H9 (cell line): ENCODE data around the gene ENTR1. TPM values are rescaled to one million over a fixed set of nuclear protein-coding genes. Genes with fewer than 3 reads are reported as not detected.

ENCODE experiments used
- DNase-seq: peaks from one replicate; pipeline ENCODE4 v3.0.0-alpha.2; 2017
- H2AFZ ChIP-seq: one replicate; pipeline ENCODE4 v1.6.1; 2013; ENCODE audit warnings: mild to moderate bottlenecking, low read length, control low read depth, moderate library complexity
- H2AK5ac ChIP-seq: 2 replicates; pipeline ENCODE4 v1.6.1; 2013; ENCODE audit warnings: low read length, control low read depth, mixed read lengths; ENCODE audit not compliant: insufficient read length
- H2BK120ac ChIP-seq: one replicate; pipeline ENCODE4 v1.6.1; 2013; ENCODE audit warnings: low read depth, mild to moderate bottlenecking, low read length, control low read depth, inconsistent platforms; ENCODE audit not compliant: poor library complexity, severe bottlenecking
- H2BK12ac ChIP-seq: 2 replicates; pipeline ENCODE4 v1.6.1; 2013; ENCODE audit warnings: low read length, control low read depth, mixed read lengths, low read depth; ENCODE audit not compliant: insufficient read length
- H2BK15ac ChIP-seq: 2 replicates; pipeline ENCODE4 v1.6.1; 2013; ENCODE audit warnings: low read depth, low read length, control low read depth
- H2BK20ac ChIP-seq: one replicate; pipeline ENCODE4 v1.6.1; 2013; ENCODE audit warnings: low read depth, mild to moderate bottlenecking, low read length, control low read depth, inconsistent platforms; ENCODE audit not compliant: poor library complexity, severe bottlenecking
- H2BK5ac ChIP-seq: 2 replicates; pipeline ENCODE4 v1.6.1; 2013; ENCODE audit warnings: low read length, control low read depth, mixed read lengths; ENCODE audit not compliant: insufficient read length
- H3K14ac ChIP-seq: 2 replicates; pipeline ENCODE4 v1.6.1; 2013; ENCODE audit warnings: low read length, control low read depth; ENCODE audit not compliant: insufficient read depth
- H3K18ac ChIP-seq: 2 replicates; pipeline ENCODE4 v1.6.1; 2013; ENCODE audit warnings: low read depth, mild to moderate bottlenecking, mixed read lengths, low read length, control low read depth; ENCODE audit not compliant: insufficient read length
- H3K23ac ChIP-seq: 2 replicates; pipeline ENCODE4 v1.6.1; 2013; ENCODE audit warnings: low read length, control low read depth, mixed read lengths, low read depth; ENCODE audit not compliant: insufficient read length
- H3K23me2 ChIP-seq: 2 replicates; pipeline ENCODE4 v1.6.1; 2013; ENCODE audit warnings: low read depth, mild to moderate bottlenecking, mixed read lengths, low read length, control low read depth; ENCODE audit not compliant: insufficient read length, poor library complexity, severe bottlenecking
- H3K27ac ChIP-seq: 2 replicates; pipeline ENCODE4 v1.5.1; 2013; ENCODE audit warnings: low read length, control low read depth, mixed read lengths, low read depth; ENCODE audit not compliant: insufficient read length
- H3K27me3 ChIP-seq: 2 replicates; pipeline ENCODE4 v1.6.1; 2013; ENCODE audit warnings: low read length, control low read depth, inconsistent platforms; ENCODE audit not compliant: insufficient read depth
- H3K4ac ChIP-seq: 2 replicates; pipeline ENCODE4 v1.6.1; 2013; ENCODE audit warnings: low read depth, mild to moderate bottlenecking, control low read depth, inconsistent platforms, low read length, moderate library complexity
- H3K4me1 ChIP-seq: 2 replicates; pipeline ENCODE4 v1.6.1; 2013; ENCODE audit warnings: low read length, control low read depth, inconsistent platforms; ENCODE audit not compliant: insufficient read depth
- H3K4me2 ChIP-seq: 2 replicates; pipeline ENCODE4 v1.6.1; 2013; ENCODE audit warnings: low read length, control low read depth, mixed read lengths; ENCODE audit not compliant: insufficient read length, insufficient read depth
- H3K56ac ChIP-seq: 2 replicates; pipeline ENCODE4 v1.6.1; 2013; ENCODE audit warnings: low read depth, mild to moderate bottlenecking, mixed read lengths, low read length, control low read depth; ENCODE audit not compliant: insufficient read length
- H3K79me1 ChIP-seq: 2 replicates; pipeline ENCODE4 v1.6.1; 2013; ENCODE audit warnings: low read depth, mild to moderate bottlenecking, moderate library complexity, low read length, control low read depth, inconsistent platforms; ENCODE audit not compliant: insufficient read depth, poor library complexity, severe bottlenecking
- H3K79me2 ChIP-seq: 2 replicates; pipeline ENCODE4 v1.6.1; 2013; ENCODE audit warnings: low read length, control low read depth, inconsistent platforms; ENCODE audit not compliant: insufficient read depth
- H3K9ac ChIP-seq: 2 replicates; pipeline ENCODE4 v1.6.1; 2013; ENCODE audit warnings: low read length, control low read depth, mixed read lengths; ENCODE audit not compliant: insufficient read length; ENCODE audit errors: extremely low read depth
- H3K9me3 ChIP-seq: one replicate; pipeline ENCODE4 v1.6.1; 2013; ENCODE audit warnings: low read depth, low read length, inconsistent platforms; ENCODE audit not compliant: control insufficient read depth
- H3T11ph ChIP-seq: one replicate; pipeline ENCODE4 v1.6.1; 2013; ENCODE audit warnings: mild to moderate bottlenecking, low read length, control low read depth, inconsistent platforms
- H4K20me1 ChIP-seq: one replicate; pipeline ENCODE4 v1.6.1; 2013; ENCODE audit not compliant: control insufficient read depth, insufficient read length, insufficient read depth
- H4K5ac ChIP-seq: 2 replicates; pipeline ENCODE4 v1.6.1; 2013; ENCODE audit warnings: low read depth, mild to moderate bottlenecking, mixed read lengths, low read length, control low read depth; ENCODE audit not compliant: insufficient read length
- H4K8ac ChIP-seq: replicated peaks from 2 replicates; pipeline ENCODE4 v1.6.1; 2013; ENCODE audit warnings: low read length, control low read depth, mixed read lengths, low read depth; ENCODE audit not compliant: insufficient read length
- H4K91ac ChIP-seq: 2 replicates; pipeline ENCODE4 v1.6.1; 2013; ENCODE audit warnings: low read depth, mild to moderate bottlenecking, moderate library complexity, mixed read lengths, low read length, control low read depth; ENCODE audit not compliant: insufficient read length
- H3K27ac Mint-ChIP-seq, 3 experiments: 2 replicates in 2 of 3; 3 replicates in 1 of 3; pipeline ENCODE4 v1.8.0; 2020 to 2021; ENCODE audit warnings: mixed read lengths in 3 of 3, mild to moderate bottlenecking in 1 of 3, moderate library complexity in 1 of 3
- H3K27me3 Mint-ChIP-seq: 2 replicates; pipeline ENCODE4 v1.8.0; 2021; ENCODE audit warnings: low read depth, mild to moderate bottlenecking, moderate library complexity, mixed read lengths
- H3K36me3 Mint-ChIP-seq, 3 experiments: 2 replicates in 2 of 3; 3 replicates in 1 of 3; pipeline ENCODE4 v1.8.0; 2020 to 2021; ENCODE audit warnings: low read depth in 3 of 3, mixed read lengths in 3 of 3; ENCODE audit not compliant: insufficient read depth in 1 of 3
- H3K4me1 Mint-ChIP-seq, 2 experiments: 2 replicates each; pipeline ENCODE4 v1.8.0; 2020; ENCODE audit warnings: mixed read lengths in 2 of 2
- H3K4me3 Mint-ChIP-seq, 2 experiments: 2 replicates in 1 of 2; 3 replicates in 1 of 2; pipeline ENCODE4 v1.8.0; 2020 to 2021; ENCODE audit warnings: mild to moderate bottlenecking in 2 of 2, mixed read lengths in 2 of 2, moderate library complexity in 1 of 2
- H3K9me3 Mint-ChIP-seq, 2 experiments: 2 replicates in 1 of 2; 3 replicates in 1 of 2; pipeline ENCODE4 v1.8.0; 2020; ENCODE audit warnings: mild to moderate bottlenecking in 2 of 2, mixed read lengths in 2 of 2, moderate library complexity in 1 of 2
- WGBS: extraction: QIAGEN DNeasy Blood & Tissue Kit; methylation state at CpG from one replicate; pipeline ENCODE4 v1.1.7; 2013; ENCODE audit warnings: missing lambda C conversion rate, low lambda C conversion rate, mixed read lengths; ENCODE audit not compliant: insufficient read length; ENCODE audit errors: extremely low coverage; 5-methylcytosine and 5-hydroxymethylcytosine counted together
- total RNA-seq: library from RNA; stranded (reverse); gene quantifications from 2 replicates; pipeline ENCODE4 v1.2.1, GENCODE V29; 2021
- TF ChIP-seq, protein P1 (sequence below): fragments of 200-600 bp; sonication (generic); conservative IDR thresholded peaks from 3 replicates; pipeline ENCODE4 v1.8.0; 2021; ENCODE audit warnings: antibody characterized with exemption, mild to moderate bottlenecking

The ENTR1 gene
- total RNA-seq, 1 experiment from 2014 or later: 108 TPM

DNA sequence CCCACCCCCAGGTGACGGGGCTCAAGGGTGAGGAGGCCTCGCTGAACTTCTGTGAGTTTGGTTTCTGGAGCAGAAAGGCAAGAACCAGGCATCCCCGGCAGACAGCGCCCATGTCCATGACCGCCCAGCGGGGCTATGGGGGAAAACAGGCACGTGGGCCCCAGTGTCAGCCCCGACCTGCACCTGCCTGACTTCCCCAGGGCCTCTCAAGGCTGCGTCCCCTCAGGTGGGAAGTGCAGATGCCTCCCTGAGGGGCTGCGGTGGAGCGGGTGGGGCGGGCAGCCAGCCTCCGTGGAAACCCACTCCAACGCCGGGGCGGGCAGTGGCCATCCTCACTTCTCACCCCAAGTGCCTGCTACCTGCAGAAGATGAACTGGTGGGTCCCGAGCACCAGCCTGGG lies 30.0 kb downstream of the ENTR1 start:
- Mint-ChIP-seq H3K4me1 (no peaks in the 10 kb centered on the region), H3K9me3 (no peaks in the 10 kb centered on the region), H3K27ac (no peak overlapping the region), H3K36me3 (peaks cover 8 to 51% (median 36%) of the 10 kb centered on the region in 3 experiments; a peak in 6 of 7 replicates), H3K27me3 (no peaks in the 10 kb centered on the region), H3K4me3 (no peak overlapping the region)
- Histone ChIP-seq H3K18ac (no peak overlapping the region), H2BK5ac (no peak overlapping the region), H3K27me3 (no peaks in the 10 kb centered on the region), H3K9ac (no peak overlapping the region), H4K20me1 (no peaks in the 10 kb centered on the region), H3K4me1 (no peaks in the 10 kb centered on the region), H2BK12ac (no peak overlapping the region), H3K79me1 (no peaks in the 10 kb centered on the region), H3K14ac (no peak overlapping the region), H2BK20ac (no peak overlapping the region), H3K23ac (no peak overlapping the region), H3K9me3 (no peaks in the 10 kb centered on the region), H3K23me2 (no peaks in the 10 kb centered on the region), H3K4ac (no peak overlapping the region), H2BK15ac (no peak overlapping the region), H3K4me2 (no peak overlapping the region), H3K79me2 (no peaks in the 10 kb centered on the region), H4K5ac (no peak overlapping the region), H3T11ph (no peak overlapping the region), H4K91ac (no peak overlapping the region), H2AFZ (no peak overlapping the region), H4K8ac (no peak overlapping the region), H3K56ac (no peak overlapping the region), H2BK120ac (no peak overlapping the region), H2AK5ac (no peak overlapping the region), H3K27ac (no peak overlapping the region)
- WGBS: no CpG with 5 or more reads among the region's 17 CpGs
- TF ChIP-seq, protein P1, sequence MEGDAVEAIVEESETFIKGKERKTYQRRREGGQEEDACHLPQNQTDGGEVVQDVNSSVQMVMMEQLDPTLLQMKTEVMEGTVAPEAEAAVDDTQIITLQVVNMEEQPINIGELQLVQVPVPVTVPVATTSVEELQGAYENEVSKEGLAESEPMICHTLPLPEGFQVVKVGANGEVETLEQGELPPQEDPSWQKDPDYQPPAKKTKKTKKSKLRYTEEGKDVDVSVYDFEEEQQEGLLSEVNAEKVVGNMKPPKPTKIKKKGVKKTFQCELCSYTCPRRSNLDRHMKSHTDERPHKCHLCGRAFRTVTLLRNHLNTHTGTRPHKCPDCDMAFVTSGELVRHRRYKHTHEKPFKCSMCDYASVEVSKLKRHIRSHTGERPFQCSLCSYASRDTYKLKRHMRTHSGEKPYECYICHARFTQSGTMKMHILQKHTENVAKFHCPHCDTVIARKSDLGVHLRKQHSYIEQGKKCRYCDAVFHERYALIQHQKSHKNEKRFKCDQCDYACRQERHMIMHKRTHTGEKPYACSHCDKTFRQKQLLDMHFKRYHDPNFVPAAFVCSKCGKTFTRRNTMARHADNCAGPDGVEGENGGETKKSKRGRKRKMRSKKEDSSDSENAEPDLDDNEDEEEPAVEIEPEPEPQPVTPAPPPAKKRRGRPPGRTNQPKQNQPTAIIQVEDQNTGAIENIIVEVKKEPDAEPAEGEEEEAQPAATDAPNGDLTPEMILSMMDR: no peak
- no peak for DNase-seq
